Measurements from ENCODE around the gene TRIP12. TPM values are rescaled to one million over a fixed set of nuclear protein-coding genes. Genes with fewer than 3 reads are reported as not detected.

The TRIP12 gene
- total and polyA plus RNA-seq, 2 experiments from 2014 or later = 21.5 to 133 TPM

GRCh38 chr2:229955663-229956062 is 33.9 kb upstream of the TRIP12 start:
- no peak for TF ChIP-seq CTCF (conservative IDR thresholded peaks at IDR 0.05; ENCODE audit: low read depth in 2 of 2)
- no peak for TF ChIP-seq ETS1 (IDR thresholded peaks at IDR 0.05)
- no peak for TF ChIP-seq STAT1 (IDR thresholded peaks at IDR 0.05; ENCODE audit: unreplicated experiment)
- TF ChIP-seq POLR2AphosphoS5 (IDR thresholded peaks at IDR 0.05; ENCODE audit: low read depth) = no peak
- TF ChIP-seq ZNF114 (CRISPR knock-in tag; IDR thresholded peaks at IDR 0.05) = no peak
- TF ChIP-seq ZNF462 (CRISPR knock-in tag; IDR thresholded peaks at IDR 0.05) = peak; percentile 15; the same call in 1 of the 2 replicates
- no peak for TF ChIP-seq NANOG (IDR thresholded peaks at IDR 0.05; ENCODE audit: borderline replicate concordance)
- no peak overlapping the region for H3K27ac Mint-ChIP-seq
- H3K4me1 ChIP-seq (ENCODE audit: insufficient read depth) = peaks cover 43% of the 10 kb centered on the region
- peaks cover 4% of the 10 kb centered on the region; the same call in 1 of the 3 replicates for H3K36me3 Mint-ChIP-seq (ENCODE audit: low read depth)
- H3K79me2 ChIP-seq (replicated peaks; ENCODE audit: insufficient read depth) = no peaks in the 10 kb centered on the region
- peaks cover 26% of the 10 kb centered on the region for H3K4me1 Mint-ChIP-seq
- H3K27ac ChIP-seq (ENCODE audit: low read depth) = no peak overlapping the region
- DNase-seq (ENCODE audit: low spot score) (peak; percentile 33), ATAC-seq (no peak)
- no peak overlapping the region for H2AFZ ChIP-seq
- H3K9me2 ChIP-seq (ENCODE audit: insufficient read depth) = no peaks in the 10 kb centered on the region
- H3K27me3 Mint-ChIP-seq (ENCODE audit: insufficient read depth, low read depth, poor library complexity) = peaks cover 3% of the 10 kb centered on the region
- H3K4me3 ChIP-seq = no peak overlapping the region
- no peaks in the 10 kb centered on the region for H3K36me3 ChIP-seq (ENCODE audit: insufficient read depth)
- no peak overlapping the region for H3K4me3 Mint-ChIP-seq
- H3K9me3 Mint-ChIP-seq = no peaks in the 10 kb centered on the region
- H3F3A ChIP-seq (replicated peaks; ENCODE audit: low read depth) = peaks cover 2% of the 10 kb centered on the region; the same call in 1 of the 2 replicates
- H3K27me3 ChIP-seq (ENCODE audit: insufficient read depth) = no peaks in the 10 kb centered on the region
- H4K20me1 ChIP-seq (replicated peaks; ENCODE audit: insufficient read depth) = 0 out of 2 replicates have a peak, but pooled peaks cover 3% of the 10 kb centered on the region
- H3K4me2 ChIP-seq = no peak overlapping the region

Data from GM23338 (cell line).